Adipocyte (in vitro differentiated cells): ENCODE results near the gene UNC79.
"Not testable (repeated sequence)": the region's sequence is repeated elsewhere in the genome, so short reads cannot be mapped to it uniquely, and the experiment has no call there.

ENCODE experiments used
- DNase-seq: peaks from one replicate; pipeline ENCODE4 v3.0.0-alpha.2; 2015; ENCODE audit warnings: low read depth
- H3K27me3 ChIP-seq: replicated peaks from 2 replicates; pipeline ENCODE4 v1.7.0; 2013; ENCODE audit warnings: mild to moderate bottlenecking, low read length, moderate library complexity; ENCODE audit not compliant: control insufficient read depth, insufficient read depth
- H3K36me3 ChIP-seq: 2 replicates; pipeline ENCODE4 v1.7.0; 2013; ENCODE audit warnings: low read length, mild to moderate bottlenecking, moderate library complexity; ENCODE audit not compliant: control insufficient read depth, insufficient read depth, severe bottlenecking
- H3K4me1 ChIP-seq: 2 replicates; pipeline ENCODE4 v1.7.0; 2013; ENCODE audit warnings: mild to moderate bottlenecking, low read length, moderate library complexity; ENCODE audit not compliant: control insufficient read depth, insufficient read depth
- H3K4me3 ChIP-seq: 2 replicates; pipeline ENCODE4 v1.7.0; 2013; ENCODE audit warnings: mild to moderate bottlenecking, low read length, moderate library complexity
- H3K9ac ChIP-seq: 2 replicates; pipeline ENCODE4 v1.7.0; 2013; ENCODE audit warnings: mild to moderate bottlenecking, low read length, moderate library complexity
- H3K9me3 ChIP-seq: 2 replicates; pipeline ENCODE4 v1.7.0; 2013; ENCODE audit warnings: mild to moderate bottlenecking, low read length, moderate library complexity; ENCODE audit not compliant: control insufficient read depth

UNC79 gene

DNA sequence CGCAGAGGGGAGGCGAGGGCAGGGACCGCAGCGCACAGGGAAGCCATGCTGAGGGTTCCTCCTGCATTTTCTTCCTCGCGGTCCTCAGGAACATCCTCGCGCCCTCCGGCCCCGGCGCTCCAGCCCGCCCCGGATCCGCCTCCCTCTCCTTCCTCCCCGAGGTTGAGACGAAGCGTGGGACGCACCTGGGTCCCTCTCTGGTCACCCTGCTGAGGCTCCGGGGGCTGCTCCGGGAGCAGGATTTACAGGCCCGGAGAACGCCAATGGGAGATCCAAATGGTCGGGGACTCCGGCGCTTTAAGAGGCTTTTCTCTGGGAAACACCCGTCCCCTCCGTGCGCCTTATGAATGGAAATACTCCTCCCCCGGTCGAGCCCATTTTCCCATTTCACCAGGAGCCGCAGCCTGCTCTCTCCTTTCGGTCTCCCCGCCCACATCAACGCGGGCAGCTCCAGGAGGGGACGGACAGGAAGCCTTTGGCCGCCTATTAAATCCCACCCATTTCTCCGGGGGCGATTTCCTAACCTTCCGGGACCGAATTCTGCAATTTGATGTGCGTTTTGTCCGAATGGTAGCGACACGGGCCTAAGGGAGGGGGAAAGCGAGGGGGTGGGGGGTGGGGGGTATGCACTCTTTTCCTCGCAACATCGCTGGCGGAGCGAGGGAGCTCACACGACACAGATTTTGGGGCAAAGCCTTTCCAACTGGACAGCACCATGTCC, at the start of gene UNC79:
TSS of gene UNC79 (plus strand) at position 625 of the 721 bp plus-strand sequence. CDS start at position 716, 91 bp downstream.
- peak; percentile 4 for DNase-seq
- no peaks in the 10 kb centered on the region for H3K36me3 ChIP-seq
- H3K9me3 ChIP-seq: peaks cover 15% of the 10 kb centered on the region
- peaks cover 6% of the 10 kb centered on the region for H3K4me1 ChIP-seq
- H3K9ac ChIP-seq: no peak within 1 kb of the TSS
- peak within 1 kb of the TSS; percentile 76 for H3K4me3 ChIP-seq
- peaks cover 8% of the 10 kb centered on the region for H3K27me3 ChIP-seq

GRCh38 chr14:93381644-93382043, 49.1 kb upstream of the UNC79 start:
- H3K36me3 ChIP-seq: no peaks in the 10 kb centered on the region
- no peak overlapping the region for H3K4me3 ChIP-seq
- H3K9me3 ChIP-seq: no peaks in the 10 kb centered on the region
- no peak overlapping the region for H3K9ac ChIP-seq
- DNase-seq: no peak
- peaks cover 11% of the 10 kb centered on the region for H3K27me3 ChIP-seq
- H3K4me1 ChIP-seq: no peaks in the 10 kb centered on the region

GRCh38 chr14:93384256-93384655, 46.5 kb upstream of the UNC79 start:
- not testable (repeated sequence) for H3K4me1 ChIP-seq, H3K36me3 ChIP-seq, DNase-seq, H3K4me3 ChIP-seq, H3K9me3 ChIP-seq, H3K9ac ChIP-seq
- peaks cover 11% of the 10 kb centered on the region for H3K27me3 ChIP-seq

- Histone ChIP-seq H3K9me3 (peaks cover 16% of the 10 kb centered on the region), H3K36me3 (no peaks in the 10 kb centered on the region), H3K4me1 (no peaks in the 10 kb centered on the region), H3K9ac (no peak overlapping the region), H3K4me3 (no peak overlapping the region), H3K27me3 (no peaks in the 10 kb centered on the region)
- no peak for DNase-seq
Observed at GRCh38 chr14:93395231-93395630, 35.5 kb upstream of the UNC79 start.

- Histone ChIP-seq H3K36me3 (no peaks in the 10 kb centered on the region), H3K4me1 (no peaks in the 10 kb centered on the region), H3K9me3 (peaks cover 16% of the 10 kb centered on the region), H3K9ac (no peak overlapping the region), H3K4me3 (no peak overlapping the region), H3K27me3 (no peaks in the 10 kb centered on the region)
- no peak for DNase-seq
Observed at GRCh38 chr14:93396456-93396855, 34.3 kb upstream of the UNC79 start.

GRCh38 chr14:93398491-93398890, 32.2 kb upstream of the UNC79 start:
- H3K9ac ChIP-seq: no peak overlapping the region
- no peaks in the 10 kb centered on the region for H3K36me3 ChIP-seq
- DNase-seq: no peak
- H3K4me1 ChIP-seq: no peaks in the 10 kb centered on the region
- H3K9me3 ChIP-seq: peaks cover 16% of the 10 kb centered on the region
- no peak overlapping the region for H3K4me3 ChIP-seq
- H3K27me3 ChIP-seq: no peaks in the 10 kb centered on the region

DNA sequence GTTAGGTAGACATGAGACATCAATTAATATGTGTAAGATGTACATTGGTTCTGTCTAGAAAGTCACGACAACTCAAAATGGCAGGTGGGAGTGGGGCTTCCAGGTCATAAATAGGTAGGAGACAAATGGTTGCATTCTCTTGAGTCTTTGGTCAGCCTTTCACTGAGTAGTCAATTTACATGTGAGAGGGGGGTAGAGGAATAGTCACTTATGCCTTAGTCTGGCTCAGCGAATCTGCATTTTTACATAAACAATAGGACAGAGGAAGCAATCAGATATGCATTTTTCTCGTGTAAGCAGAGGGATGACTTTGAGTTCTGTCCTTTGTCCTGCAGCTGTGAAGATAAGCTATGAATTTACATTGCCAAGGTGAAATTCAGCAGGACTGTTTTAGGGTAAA, 27.8 kb upstream of the UNC79 start:
- no peaks in the 10 kb centered on the region for H3K36me3 ChIP-seq
- no peaks in the 10 kb centered on the region for H3K9me3 ChIP-seq
- no peak overlapping the region for H3K9ac ChIP-seq
- no peak overlapping the region for H3K4me3 ChIP-seq
- no peak for DNase-seq
- H3K27me3 ChIP-seq: no peaks in the 10 kb centered on the region
- H3K4me1 ChIP-seq: no peaks in the 10 kb centered on the region

- H3K4me1 ChIP-seq: no peaks in the 10 kb centered on the region
- no peaks in the 10 kb centered on the region for H3K27me3 ChIP-seq
- DNase-seq: no peak
- H3K9ac ChIP-seq: no peak overlapping the region
- H3K9me3 ChIP-seq: peaks cover 11% of the 10 kb centered on the region
- no peaks in the 10 kb centered on the region for H3K36me3 ChIP-seq
- no peak overlapping the region for H3K4me3 ChIP-seq
Observed at GRCh38 chr14:93410021-93410420, 20.7 kb upstream of the UNC79 start.

DNA sequence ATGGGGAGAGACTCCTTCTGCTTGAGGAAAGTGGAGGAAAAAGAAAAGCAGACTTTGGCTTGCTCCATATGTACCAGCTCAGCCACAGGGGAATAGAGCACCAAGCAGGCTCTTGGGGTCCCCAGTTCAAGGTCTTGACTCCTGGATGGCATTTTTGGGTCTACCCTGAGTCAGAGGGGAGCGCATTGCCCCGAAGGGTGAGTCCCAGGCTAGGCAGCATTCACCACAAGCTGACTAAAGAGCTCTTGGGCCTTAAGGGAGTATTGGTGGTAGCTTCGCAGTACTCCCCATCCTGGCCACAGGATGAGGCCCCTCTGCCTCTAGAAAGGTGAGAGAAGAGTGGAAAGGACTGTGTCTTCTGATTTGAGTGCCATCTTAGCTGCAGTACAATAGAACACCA, 19.8 kb upstream of the UNC79 start:
- no peaks in the 10 kb centered on the region for H3K36me3 ChIP-seq
- H3K9me3 ChIP-seq: peaks cover 11% of the 10 kb centered on the region
- H3K27me3 ChIP-seq: no peaks in the 10 kb centered on the region
- no peak for DNase-seq
- no peak overlapping the region for H3K9ac ChIP-seq
- H3K4me3 ChIP-seq: no peak overlapping the region
- no peaks in the 10 kb centered on the region for H3K4me1 ChIP-seq

DNA sequence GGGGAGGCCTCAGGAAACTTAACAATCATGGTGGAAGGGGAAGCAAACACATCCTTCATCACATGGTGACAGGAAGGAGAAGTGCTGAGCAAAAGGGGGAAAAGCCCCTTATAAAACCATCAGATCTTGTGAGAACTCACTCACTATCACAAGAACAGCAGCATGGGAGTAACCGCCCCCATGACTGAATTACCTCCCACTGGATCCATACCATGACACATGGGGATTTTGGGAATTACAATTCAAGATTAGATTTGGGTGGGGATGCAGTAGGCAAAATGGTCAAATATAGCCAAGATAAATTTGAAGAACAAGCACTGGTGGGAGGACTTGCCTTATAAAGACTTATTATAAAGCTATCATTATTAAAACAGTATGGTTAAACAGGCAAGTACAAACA, 5.6 kb upstream of the UNC79 start:
- not testable (repeated sequence) for DNase-seq, H3K4me3 ChIP-seq, H3K27me3 ChIP-seq, H3K4me1 ChIP-seq, H3K36me3 ChIP-seq, H3K9ac ChIP-seq
- H3K9me3 ChIP-seq: peaks cover 27% of the 10 kb centered on the region

GRCh38 chr14:93426750-93427149, 4.0 kb upstream of the UNC79 start:
- peaks cover 8% of the 10 kb centered on the region for H3K27me3 ChIP-seq

More at GRCh38 chr14:93426750-93427149, 4.0 kb upstream of the UNC79 start:
- Histone ChIP-seq H3K9me3 (peaks cover 21% of the 10 kb centered on the region), H3K36me3 (no peaks in the 10 kb centered on the region), H3K4me3 (no peak overlapping the region), H3K9ac (no peak overlapping the region), H3K4me1 (peaks cover 6% of the 10 kb centered on the region)
- no peak for DNase-seq
